HEK293T (cell line): Measurements from ENCODE around the gene SLC25A25.
"Not testable (repeated sequence)": the region's sequence is repeated elsewhere in the genome, so short reads cannot be mapped to it uniquely, and the experiment has no call there.

Source experiments
- CTCF ChIA-PET: fragments of 350-600 bp; formaldehyde crosslinking; extraction: SDS; loops from one replicate; lab custom pipeline; 2021; ENCODE audit warnings: antibody characterized with exemption, inconsistent platforms; lab: Yijun Ruan, JAX
- POLR2A ChIA-PET: fragments of 350-600 bp; formaldehyde crosslinking; extraction: SDS; loops from one replicate; lab custom pipeline; 2020; ENCODE audit warnings: antibody characterized with exemption, inconsistent platforms; lab: Yijun Ruan, JAX
- DNase-seq: peaks from one replicate; pipeline ENCODE4 v3.0.0; 2012; ENCODE audit warnings: mixed read lengths; ENCODE audit errors: extremely low spot score
- ARNT ChIP-seq: fragments of 450-650 bp; IDR thresholded peaks from 2 replicates; pipeline ENCODE4 v1.6.1; 2017; ENCODE audit warnings: mild to moderate bottlenecking
- BHLHE40 ChIP-seq: fragments of 450-650 bp; IDR thresholded peaks from 2 replicates; pipeline ENCODE4 v1.6.1; 2016; ENCODE audit warnings: mild to moderate bottlenecking, moderate library complexity, borderline replicate concordance
- CTBP1 ChIP-seq: fragments of 450-650 bp; IDR thresholded peaks from 2 replicates; pipeline ENCODE4 v1.6.1; 2016; ENCODE audit warnings: borderline replicate concordance
- ELF4 ChIP-seq: fragments of 450-650 bp; IDR thresholded peaks from 2 replicates; pipeline ENCODE4 v1.6.1; 2017; ENCODE audit warnings: antibody characterized with exemption
- FOXA1 ChIP-seq: fragments of 450-650 bp; IDR thresholded peaks from 2 replicates; pipeline ENCODE4 v1.6.1; 2016; ENCODE audit warnings: mild to moderate bottlenecking
- FOXK2 ChIP-seq: fragments of 450-650 bp; IDR thresholded peaks from 2 replicates; pipeline ENCODE4 v1.6.1; 2016; ENCODE audit warnings: mild to moderate bottlenecking
- FOXM1 ChIP-seq: fragments of 450-650 bp; IDR thresholded peaks from 2 replicates; pipeline ENCODE4 v1.6.1; 2017; ENCODE audit warnings: mild to moderate bottlenecking, borderline replicate concordance
- HDGF ChIP-seq: fragments of 450-650 bp; IDR thresholded peaks from 2 replicates; pipeline ENCODE4 v1.6.1; 2017; ENCODE audit warnings: antibody characterized with exemption, borderline replicate concordance
- L3MBTL2 ChIP-seq: fragments of 450-650 bp; conservative IDR thresholded peaks from 2 replicates; pipeline ENCODE4 v1.6.1; 2016; ENCODE audit warnings: mild to moderate bottlenecking
- LEF1 ChIP-seq: fragments of 450-650 bp; IDR thresholded peaks from 2 replicates; pipeline ENCODE4 v1.6.1; 2017; ENCODE audit warnings: mild to moderate bottlenecking, borderline replicate concordance
- NFRKB ChIP-seq: fragments of 450-650 bp; IDR thresholded peaks from 2 replicates; pipeline ENCODE4 v1.6.1; 2016; ENCODE audit warnings: mild to moderate bottlenecking, moderate library complexity
- PKNOX1 ChIP-seq: fragments of 450-650 bp; IDR thresholded peaks from 2 replicates; pipeline ENCODE4 v1.6.1; 2016
- SP1 ChIP-seq: fragments of 450-650 bp; IDR thresholded peaks from 2 replicates; pipeline ENCODE4 v1.6.1; 2017
- SUZ12 ChIP-seq: fragments of 450-650 bp; IDR thresholded peaks from 2 replicates; pipeline ENCODE4 v1.6.1; 2016; ENCODE audit warnings: mild to moderate bottlenecking
- TARDBP ChIP-seq: fragments of 450-650 bp; IDR thresholded peaks from 2 replicates; pipeline ENCODE4 v1.6.1; 2016
- ZNF384 ChIP-seq: fragments of 450-650 bp; IDR thresholded peaks from 2 replicates; pipeline ENCODE4 v1.6.1; 2016

SLC25A25 gene

GRCh38 chr9:128042043-128042442 is 26.0 kb upstream of the SLC25A25 start:
- DNase-seq = no peak
- ChIA-PET POLR2A (interaction anchor here (0.7 kb wide), 1 partner anchor 12 kb away, joined by 3 read pairs; no protein-coding TSS in a partner anchor), CTCF (no interaction called here)
- TF ChIP-seq ARNT (no peak), PKNOX1 (no peak), SP1 (no peak), NFRKB (no peak), L3MBTL2 (no peak)

- no peak for TF ChIP-seq L3MBTL2
- TF ChIP-seq SUZ12 = no peak
- no peak for TF ChIP-seq PKNOX1
- no peak for TF ChIP-seq HDGF
- TF ChIP-seq FOXA1 = no peak
- no peak for TF ChIP-seq ELF4
- TF ChIP-seq ZNF384 = no peak
- no peak for TF ChIP-seq ARNT
- no peak for TF ChIP-seq FOXK2
- TF ChIP-seq LEF1 = no peak
- TF ChIP-seq SP1 = no peak
- TF ChIP-seq NFRKB = no peak
- TF ChIP-seq FOXM1 = no peak
- no peak for TF ChIP-seq CTBP1
- TF ChIP-seq TARDBP = no peak
- no peak for TF ChIP-seq BHLHE40
- CTCF ChIA-PET = interaction anchor here (0.5 kb wide), 1 partner anchor 114 kb away, joined by 3 read pairs; no protein-coding TSS in a partner anchor
- POLR2A ChIA-PET = no interaction called here
- DNase-seq = no peak
These were observed 24.6 kb upstream of the SLC25A25 start for GRCh38 chr9:128043467-128043868.

GRCh38 chr9:128045409-128045808 is 22.6 kb upstream of the SLC25A25 start:
- POLR2A ChIA-PET, DNase-seq: not testable (repeated sequence)
- CTCF ChIA-PET = interaction anchor here (0.9 kb wide), 1 partner anchor 9 kb away, joined by 3 read pairs; no protein-coding TSS in a partner anchor

GRCh38 chr9:128045831-128046230 is 22.2 kb upstream of the SLC25A25 start:
- ChIA-PET CTCF (interaction anchor here (0.7 to 1.1 kb wide), 3 partner anchors 8 to 459 kb away, joined by 3 read pairs; no protein-coding TSS in a partner anchor), POLR2A (interaction anchor here (1.5 kb wide), 1 partner anchor 11 kb away, joined by 4 read pairs; no protein-coding TSS in a partner anchor)
- TF ChIP-seq L3MBTL2 (no peak), CTBP1 (no peak), NFRKB (no peak)
- DNase-seq = no peak

- POLR2A ChIA-PET = interaction anchor here (1.0 to 1.5 kb wide), 2 partner anchors 10 to 20 kb away, joined by 3 to 4 read pairs; partner anchors contain the start of gene NAIF1
- DNase-seq = no peak
- no peak for TF ChIP-seq ELF4
- no peak for TF ChIP-seq FOXM1
- no peak for TF ChIP-seq ARNT
- no peak for TF ChIP-seq NFRKB
- TF ChIP-seq L3MBTL2 = no peak
- no peak for TF ChIP-seq FOXK2
- TF ChIP-seq HDGF = no peak
- no peak for TF ChIP-seq BHLHE40
- no peak for TF ChIP-seq SUZ12
- no peak for TF ChIP-seq TARDBP
- no peak for TF ChIP-seq LEF1
- CTCF ChIA-PET = no interaction called here
These were observed 20.8 kb upstream of the SLC25A25 start for GRCh38 chr9:128047231-128047630.

- no peak for DNase-seq
- TF ChIP-seq HDGF = no peak
- no peak for TF ChIP-seq CTBP1
- TF ChIP-seq FOXM1 = no peak
- TF ChIP-seq TARDBP = no peak
- no peak for TF ChIP-seq L3MBTL2
- no peak for TF ChIP-seq ELF4
- TF ChIP-seq ARNT = no peak
- TF ChIP-seq NFRKB = no peak
- ChIA-PET POLR2A (no interaction called here), CTCF (interaction anchor here (1.3 kb wide), 1 partner anchor 69 kb away, joined by 3 read pairs; no protein-coding TSS in a partner anchor)
These were observed 19.4 kb upstream of the SLC25A25 start for GRCh38 chr9:128048663-128049062.

- POLR2A ChIA-PET = no interaction called here
- CTCF ChIA-PET = interaction anchor here (0.7 to 1.3 kb wide), 2 partner anchors 68 to 106 kb away, joined by 3 read pairs; no protein-coding TSS in a partner anchor
- TF ChIP-seq LEF1 (no peak), ELF4 (no peak), PKNOX1 (peak; percentile 27; the same call in 1 of the 2 replicates)
- DNase-seq = no peak
These were observed 18.2 kb upstream of the SLC25A25 start for GRCh38 chr9:128049843-128050242.
